Measurements from ENCODE around the gene C14orf132. TPM values are rescaled to one million over a fixed set of nuclear protein-coding genes. Genes with fewer than 3 reads are reported as not detected.

The C14orf132 gene
- 6.0 to 7.2 TPM (median 6.8 TPM) in 5 replicates for total RNA-seq (2022; extraction: Qiagen RNA extraction)

DNA sequence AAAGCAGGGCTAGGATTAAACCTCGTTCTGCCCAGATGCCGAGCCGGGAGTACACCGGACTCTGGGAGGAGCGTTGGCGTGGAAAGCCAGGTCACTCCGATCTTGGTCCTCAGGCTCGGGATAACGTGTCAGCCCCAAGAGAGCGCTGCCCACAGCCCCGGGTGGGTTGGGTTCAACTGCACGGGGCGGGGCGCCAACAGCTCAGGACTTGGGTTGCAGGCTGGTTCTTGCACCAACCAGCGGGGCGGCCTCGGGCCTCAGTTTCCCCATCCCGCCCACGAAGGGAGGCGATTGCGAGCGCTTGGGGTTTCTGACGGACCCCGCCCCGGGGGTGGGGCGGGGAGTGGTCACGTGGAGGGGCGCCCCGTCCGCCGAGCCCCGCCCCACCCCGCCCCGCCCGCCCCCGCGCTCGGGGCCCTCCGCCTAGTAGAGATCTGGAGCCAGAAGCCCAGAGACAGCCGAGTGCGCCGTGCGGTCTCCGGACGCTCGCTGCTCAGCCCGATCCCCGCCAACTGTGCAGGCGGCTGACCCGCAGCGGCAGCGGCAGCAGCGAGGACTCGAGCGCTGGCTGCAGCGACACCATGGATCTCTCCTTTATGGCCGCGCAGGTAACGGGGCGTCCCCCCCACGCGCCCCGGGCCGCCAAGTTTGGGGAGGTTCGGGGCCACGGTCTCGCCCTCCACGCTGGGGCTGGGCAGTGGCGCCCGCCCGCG, at the start of gene C14orf132:
Gene C14orf132 (plus strand): TSS at position 443 of the 713 bp plus-strand sequence. CDS start 139 bp downstream, at position 582.

Other genes starting within 250 kb of the C14orf132 start
- gene TUNAR, start 162.5 kb upstream of the C14orf132 start, total RNA-seq (2022; extraction: Qiagen RNA extraction): 0.04 TPM in 1 of 5 replicates, not detected in the others
- gene BDKRB2, start 165.5 kb downstream of the C14orf132 start, total RNA-seq (2022; extraction: Qiagen RNA extraction): 0.82 to 1.0 TPM (median 0.88 TPM) in 5 replicates
- 0.25 to 0.62 TPM (median 0.34 TPM) in 5 replicates for gene BDKRB1, start 216.8 kb downstream of the C14orf132 start, total RNA-seq (2022; extraction: Qiagen RNA extraction)